Mucosa of gallbladder (tissue), 1 donor: ENCODE results near the gene ACSM3. TPM values are rescaled to one million over a fixed set of nuclear protein-coding genes. Genes with fewer than 3 reads are reported as not detected.
"Not testable (repeated sequence)": the region's sequence is repeated elsewhere in the genome, so short reads cannot be mapped to it uniquely, and the experiment has no call there.

Experiments
- DNase-seq: peaks from one replicate; pipeline ENCODE4 v3.0.0-alpha.2; 2020; ENCODE audit warnings: low spot score
- total RNA-seq: library from RNA; stranded (reverse); gene quantifications from one replicate; pipeline ENCODE4 v1.2.1, GENCODE V29; 2021
- donor health status: DM: no; HTN: no; CAD: no.

The ACSM3 gene, protein sequence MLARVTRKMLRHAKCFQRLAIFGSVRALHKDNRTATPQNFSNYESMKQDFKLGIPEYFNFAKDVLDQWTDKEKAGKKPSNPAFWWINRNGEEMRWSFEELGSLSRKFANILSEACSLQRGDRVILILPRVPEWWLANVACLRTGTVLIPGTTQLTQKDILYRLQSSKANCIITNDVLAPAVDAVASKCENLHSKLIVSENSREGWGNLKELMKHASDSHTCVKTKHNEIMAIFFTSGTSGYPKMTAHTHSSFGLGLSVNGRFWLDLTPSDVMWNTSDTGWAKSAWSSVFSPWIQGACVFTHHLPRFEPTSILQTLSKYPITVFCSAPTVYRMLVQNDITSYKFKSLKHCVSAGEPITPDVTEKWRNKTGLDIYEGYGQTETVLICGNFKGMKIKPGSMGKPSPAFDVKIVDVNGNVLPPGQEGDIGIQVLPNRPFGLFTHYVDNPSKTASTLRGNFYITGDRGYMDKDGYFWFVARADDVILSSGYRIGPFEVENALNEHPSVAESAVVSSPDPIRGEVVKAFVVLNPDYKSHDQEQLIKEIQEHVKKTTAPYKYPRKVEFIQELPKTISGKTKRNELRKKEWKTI
- 11.0 TPM for total RNA-seq

GRCh38 chr16:20763461-20764232 lies at the start of gene ACSM3:
Gene ACSM3 (plus strand): TSS chr16:20764014. CDS start chr16:20770035, 6,021 bp downstream.
- peak; percentile 91 for DNase-seq

DNA sequence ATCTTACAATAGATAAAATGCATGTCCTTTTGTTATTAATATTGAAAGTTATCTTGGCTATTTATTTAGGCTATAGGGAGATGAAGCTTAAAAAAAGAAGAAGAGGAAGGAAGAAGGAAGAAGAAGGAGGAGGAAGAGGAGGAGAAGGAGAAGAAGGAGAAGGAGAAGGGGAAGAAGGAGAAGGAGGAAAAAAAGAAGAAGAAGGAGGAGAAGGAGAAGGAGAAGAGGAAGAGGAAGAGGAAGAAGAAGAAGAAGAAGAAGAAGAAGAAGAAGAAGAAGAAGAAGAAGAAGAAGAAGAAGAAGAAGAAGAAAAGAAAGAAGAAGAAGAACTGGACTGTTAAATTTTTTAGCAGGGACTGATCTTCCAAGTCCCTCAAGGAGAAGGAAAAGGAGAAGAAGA lies 46.1 kb upstream of the ACSM3 start:
- not testable (repeated sequence) for DNase-seq

GRCh38 chr16:20720251-20720650 lies 43.6 kb upstream of the ACSM3 start:
- no peak for DNase-seq

DNA sequence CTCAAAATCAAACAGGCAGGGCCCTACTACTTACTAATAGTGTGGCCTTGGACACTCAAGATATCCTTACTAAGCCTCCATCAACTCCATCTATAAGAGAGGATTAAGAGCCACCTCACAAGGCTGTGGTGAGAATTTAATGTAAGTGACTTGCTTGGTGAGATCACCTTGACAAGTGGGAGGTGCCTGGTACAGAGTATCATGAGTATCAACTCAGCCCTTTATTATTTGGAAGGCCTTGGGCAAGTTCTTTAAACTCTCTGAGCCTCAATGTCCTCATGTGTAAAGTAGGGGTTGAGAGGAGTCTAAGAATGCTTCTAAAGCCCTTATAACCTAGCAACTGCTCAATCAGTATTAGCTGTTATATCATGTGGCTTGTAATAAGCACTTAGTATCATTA lies 37.2 kb upstream of the ACSM3 start:
- DNase-seq: no peak

- DNase-seq: no peak
Observed at GRCh38 chr16:20727181-20727580, 36.6 kb upstream of the ACSM3 start.

GRCh38 chr16:20729141-20729540 lies 34.7 kb upstream of the ACSM3 start:
- DNase-seq: no peak

- no peak for DNase-seq
Observed at GRCh38 chr16:20734056-20734455, 29.8 kb upstream of the ACSM3 start.

- DNase-seq: no peak
Observed at GRCh38 chr16:20734782-20735181, 29.0 kb upstream of the ACSM3 start.

DNA sequence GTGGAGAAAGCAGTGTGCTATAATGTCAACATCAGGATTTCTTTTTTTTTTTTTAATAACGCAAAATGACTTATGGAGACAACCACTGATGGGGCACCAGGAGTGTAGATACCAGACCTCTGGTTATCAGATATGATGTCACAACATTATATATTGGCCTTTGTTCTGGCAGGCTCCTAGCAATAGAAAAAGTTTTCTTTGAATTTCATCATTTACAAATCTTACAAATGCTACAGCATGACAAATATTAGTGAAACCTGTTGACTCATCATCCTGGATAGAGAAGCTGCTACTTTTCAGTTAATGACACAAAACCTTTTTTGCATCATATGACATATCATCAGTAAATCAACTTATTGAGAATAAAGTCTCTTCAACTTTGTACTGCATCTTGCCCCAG lies 28.3 kb upstream of the ACSM3 start:
- no peak for DNase-seq

DNA sequence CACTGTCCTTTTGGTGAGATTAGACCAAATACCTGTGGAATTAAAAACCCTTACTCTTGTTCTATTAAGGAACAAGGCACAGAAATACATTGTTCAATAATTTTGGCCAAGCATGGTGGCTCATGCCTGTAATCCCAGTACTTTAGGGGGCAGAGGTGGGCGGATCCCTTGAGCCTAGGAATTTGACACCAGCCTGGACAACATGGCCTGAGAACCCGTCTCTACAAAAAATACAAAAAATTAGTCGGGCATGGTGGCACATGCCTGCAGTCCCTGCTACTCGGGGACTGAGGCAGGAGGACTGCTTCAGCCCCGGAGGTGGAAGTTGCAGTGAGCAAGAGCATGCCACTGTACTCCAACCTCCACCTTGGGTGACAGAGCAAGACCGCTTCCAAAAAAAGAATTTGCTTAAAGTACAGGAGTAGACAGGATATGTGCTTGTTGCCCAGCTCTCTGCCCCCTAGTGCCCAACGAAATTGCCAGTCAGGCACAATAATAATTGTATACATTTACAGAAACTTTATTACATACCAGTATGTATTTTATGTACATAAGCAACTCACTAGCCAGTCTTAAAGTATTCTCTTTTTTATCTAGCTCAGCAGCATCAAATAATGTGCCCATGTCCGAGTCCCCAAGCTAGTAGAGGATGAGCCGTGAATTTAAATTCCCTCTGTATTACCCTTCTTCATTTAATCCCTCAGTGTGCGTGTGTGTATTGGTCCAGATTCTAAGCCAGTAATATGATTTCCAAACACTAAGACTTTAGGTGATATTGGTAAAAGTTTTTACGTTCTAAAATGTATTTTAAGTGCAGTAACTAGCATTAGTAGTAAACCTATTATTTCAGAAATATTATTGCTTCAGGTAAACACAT lies 23.6 kb upstream of the ACSM3 start:
- DNase-seq: no peak

DNA sequence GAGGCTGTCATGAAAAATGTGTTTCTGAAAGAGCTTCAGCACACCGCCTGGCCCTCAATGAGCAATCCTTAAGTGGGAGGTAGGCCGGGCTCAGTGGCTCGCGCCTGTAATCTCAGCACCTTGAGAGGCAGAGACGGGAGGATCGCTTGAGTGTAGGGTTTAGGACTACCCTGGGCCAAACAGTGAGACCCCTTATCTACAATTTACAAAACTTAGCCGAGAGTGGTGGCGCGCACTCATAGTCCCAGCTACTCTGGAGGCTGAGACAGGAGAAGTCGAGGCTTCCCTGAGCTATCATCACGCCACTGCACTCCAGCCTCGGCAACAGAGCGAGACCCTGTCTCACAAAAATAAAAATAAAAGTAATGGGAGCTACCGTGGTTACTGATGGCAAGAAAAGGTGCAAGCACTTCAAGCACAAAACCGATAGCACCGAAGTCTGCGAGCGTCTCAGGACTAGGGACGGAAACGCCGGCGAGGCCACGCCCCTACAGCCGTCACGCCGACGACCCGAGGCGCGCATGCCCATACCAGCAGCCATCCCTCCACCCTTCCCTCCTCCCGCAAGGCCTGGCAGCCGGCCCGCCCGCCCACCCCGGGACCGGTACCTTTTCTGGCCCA lies 22.8 kb upstream of the ACSM3 start:
- peak; percentile 90 for DNase-seq

DNA sequence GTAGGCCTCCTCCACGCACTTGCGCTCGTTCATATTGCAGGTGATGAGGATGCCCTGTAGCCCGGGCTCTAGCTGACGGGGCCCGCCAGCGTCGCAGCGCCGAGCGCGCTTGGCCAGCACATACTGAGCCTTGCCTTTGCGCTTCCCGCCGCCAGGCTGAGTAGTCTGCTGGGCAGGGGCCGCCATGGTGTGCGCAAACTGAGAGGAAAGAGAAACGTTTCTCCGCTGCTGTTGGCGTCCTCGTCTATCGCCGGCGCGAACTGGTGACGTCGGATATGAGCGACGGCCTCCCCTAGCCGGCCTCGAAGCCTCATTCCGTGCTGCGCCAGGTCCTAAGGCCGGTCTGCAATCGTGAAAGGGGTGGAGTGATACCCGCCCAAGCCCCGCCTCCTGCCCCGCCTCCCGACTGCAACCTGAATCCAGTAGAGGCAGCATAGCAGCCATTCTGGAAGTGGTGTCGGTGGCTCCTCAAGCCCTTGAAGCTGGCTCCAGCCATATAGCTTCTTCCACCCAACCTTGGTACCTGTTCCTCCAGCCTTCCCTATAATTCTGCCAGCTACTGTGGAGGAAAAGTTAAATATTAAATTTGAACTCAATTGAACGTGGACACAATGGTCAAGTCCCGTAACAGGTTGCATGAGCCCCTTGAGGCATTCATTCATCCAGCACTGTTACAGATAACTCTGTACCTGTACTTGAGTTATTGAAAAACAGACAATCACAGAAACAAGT lies 22.1 kb upstream of the ACSM3 start, which contains the start of gene THUMPD1:
THUMPD1 (minus strand) TSS at position 265 of the 732 bp plus-strand sequence; CDS start at position 186, 79 bp downstream.
- DNase-seq: peak; percentile 98

- no peak for DNase-seq
Observed at GRCh38 chr16:20743591-20743990, 20.2 kb upstream of the ACSM3 start.

- no peak for DNase-seq
Observed at GRCh38 chr16:20744922-20745440, 18.8 kb upstream of the ACSM3 start.

DNA sequence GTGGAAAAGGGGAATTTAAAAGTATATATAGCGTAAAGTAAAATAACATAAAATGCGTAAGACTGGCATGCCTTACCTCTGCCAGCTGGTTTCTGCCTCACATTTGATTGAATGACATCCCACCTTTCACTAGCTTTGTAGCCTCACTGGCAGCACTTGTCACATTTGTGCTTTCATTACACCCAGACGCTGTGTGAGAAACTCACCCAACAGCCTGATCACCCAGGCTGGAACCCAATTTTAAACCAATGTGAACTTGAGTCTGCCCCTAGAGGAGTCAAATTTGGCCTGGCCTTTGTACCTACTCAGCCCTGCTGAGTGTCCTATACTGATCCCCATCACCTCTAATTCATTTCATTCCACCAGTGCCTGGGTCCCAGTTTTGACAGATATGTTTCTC lies 17.4 kb upstream of the ACSM3 start:
- no peak for DNase-seq

DNA sequence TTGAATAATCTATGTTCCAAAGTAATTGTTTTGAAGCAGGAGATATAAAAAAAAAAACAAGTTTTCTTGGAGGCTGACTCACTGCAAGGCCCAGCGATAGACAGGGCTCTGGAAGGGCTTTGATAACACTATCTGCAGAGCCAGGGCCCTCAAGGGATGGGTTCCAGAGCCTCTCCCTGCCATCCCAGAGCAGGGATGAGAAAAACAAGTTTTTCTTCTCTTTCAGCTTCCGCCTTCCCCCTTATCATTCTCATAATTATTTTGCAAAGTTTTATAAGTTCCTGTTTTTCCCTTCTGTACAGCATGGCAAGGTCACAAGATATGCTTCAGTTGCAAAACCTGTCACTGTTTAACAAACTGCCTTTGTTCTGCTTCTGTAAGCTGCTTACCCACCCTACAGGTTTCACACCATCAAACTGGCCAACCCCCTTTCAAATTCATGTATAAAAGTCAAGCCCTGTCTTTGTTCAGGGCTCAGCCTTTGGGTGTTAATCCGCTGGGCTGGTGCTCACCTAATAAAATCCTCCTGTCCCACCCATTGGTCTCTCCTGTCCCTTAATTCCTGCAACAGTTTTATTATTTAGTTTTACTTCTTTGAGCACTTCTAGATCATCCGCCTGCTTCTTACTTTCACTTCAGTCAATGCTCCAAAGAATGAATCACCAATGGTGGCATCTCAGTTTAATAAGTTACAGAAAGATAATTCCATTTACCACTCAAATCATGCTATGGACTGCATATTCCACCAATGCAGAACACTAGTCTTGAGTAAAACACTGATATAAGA lies 16.6 kb upstream of the ACSM3 start:
- DNase-seq: no peak

DNA sequence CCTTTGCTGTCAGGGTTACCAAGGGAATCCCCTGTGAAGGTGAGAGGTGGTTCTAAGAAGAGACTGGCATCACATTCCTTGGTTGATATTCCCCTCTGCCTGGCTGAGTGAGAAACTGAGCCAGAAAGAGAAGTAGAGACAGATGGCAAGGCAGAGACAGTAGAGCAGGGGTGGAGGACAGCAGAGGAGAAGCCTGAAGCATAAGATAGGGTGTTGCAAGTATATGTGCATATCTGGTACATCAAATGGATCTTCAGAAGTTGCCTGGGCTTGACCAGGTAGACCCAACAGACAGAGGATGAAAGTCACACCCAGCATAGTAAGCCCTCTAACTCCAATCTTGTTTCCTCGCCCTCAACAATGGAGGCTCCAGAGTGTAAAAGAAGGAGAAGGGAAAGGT lies 14.3 kb upstream of the ACSM3 start:
- DNase-seq: no peak

DNA sequence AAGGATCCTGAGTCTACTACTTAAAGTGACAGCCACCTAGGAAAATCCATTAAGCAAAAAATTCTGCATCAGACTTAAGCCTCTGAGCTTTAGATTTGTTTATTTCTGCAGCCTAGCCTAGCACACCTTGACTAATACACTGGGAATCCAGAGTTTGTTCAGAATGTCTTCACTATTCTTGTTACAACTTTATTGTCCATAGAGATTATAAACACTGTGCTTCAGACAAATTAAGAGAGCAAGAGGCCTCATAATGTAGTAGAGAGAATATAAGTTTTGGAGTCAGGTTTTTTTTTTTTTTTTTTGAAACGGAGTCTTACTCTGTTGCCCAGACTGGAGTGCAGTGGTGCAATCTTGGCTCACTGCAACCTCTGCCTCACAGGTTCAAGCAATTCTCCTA lies 13.3 kb upstream of the ACSM3 start:
- DNase-seq: no peak

DNA sequence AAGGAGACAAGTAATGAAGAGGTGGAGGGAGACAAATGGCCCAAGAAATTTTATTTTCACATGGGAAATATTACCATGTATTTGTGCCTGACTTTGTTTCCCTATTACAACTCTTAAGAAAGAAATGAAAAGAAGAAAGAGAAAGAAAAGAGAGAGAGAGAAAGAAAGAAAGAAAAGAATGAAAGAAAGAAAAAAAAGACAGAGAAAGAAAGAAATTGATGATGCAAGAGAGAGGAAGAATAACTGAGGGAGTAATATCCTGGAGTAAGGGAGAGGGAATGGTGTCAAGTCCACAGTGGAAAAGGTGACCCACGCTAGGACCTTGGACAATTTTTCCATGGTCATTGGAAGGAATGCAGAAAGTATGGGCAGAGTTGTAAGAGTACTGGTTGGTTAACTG lies 10.1 kb upstream of the ACSM3 start:
- DNase-seq: no peak
